Skeletal muscle satellite cell (primary cell): ENCODE measurements around the gene CTNNBIP1.

Source experiments
- H3K27me3 ChIP-seq: 2 replicates; pipeline ENCODE4 v1.7.0; 2013; ENCODE audit warnings: low read length; ENCODE audit not compliant: control insufficient read depth, insufficient read depth
- H3K36me3 ChIP-seq: 2 replicates; pipeline ENCODE4 v1.7.0; 2013; ENCODE audit warnings: mild to moderate bottlenecking, control low read depth, low read length; ENCODE audit not compliant: insufficient read depth
- H3K4me1 ChIP-seq: 2 replicates; pipeline ENCODE4 v1.7.0; 2013; ENCODE audit warnings: low read length; ENCODE audit not compliant: control insufficient read depth, insufficient read depth
- H3K4me2 ChIP-seq: 2 replicates; pipeline ENCODE4 v1.7.0; 2013; ENCODE audit warnings: mild to moderate bottlenecking, low read length
- H3K4me3 ChIP-seq: 2 replicates; pipeline ENCODE4 v1.7.0; 2013; ENCODE audit warnings: low read length
- H3K9ac ChIP-seq: 2 replicates; pipeline ENCODE4 v1.7.0; 2013; ENCODE audit warnings: mild to moderate bottlenecking, low read depth, low read length, moderate library complexity
- H3K9me3 ChIP-seq: replicated peaks from 2 replicates; pipeline ENCODE4 v1.7.0; 2013; ENCODE audit warnings: mild to moderate bottlenecking, control low read depth, low read length

Gene CTNNBIP1

GRCh38 chr1:9886092-9886742 lies 23.9 kb downstream of the CTNNBIP1 start:
- Histone ChIP-seq H3K4me3 (no peak overlapping the region), H3K36me3 (no peaks in the 10 kb centered on the region), H3K27me3 (no peaks in the 10 kb centered on the region), H3K9ac (no peak overlapping the region), H3K4me2 (no peak overlapping the region), H3K4me1 (peaks cover 31% of the 10 kb centered on the region), H3K9me3 (no peaks in the 10 kb centered on the region)

GRCh38 chr1:9884805-9885204 lies 25.3 kb downstream of the CTNNBIP1 start:
- Histone ChIP-seq H3K9ac (no peak overlapping the region), H3K9me3 (no peaks in the 10 kb centered on the region), H3K4me2 (no peak overlapping the region), H3K4me1 (peaks cover 17% of the 10 kb centered on the region), H3K27me3 (no peaks in the 10 kb centered on the region), H3K36me3 (no peaks in the 10 kb centered on the region), H3K4me3 (no peak overlapping the region)

- Histone ChIP-seq H3K36me3 (no peaks in the 10 kb centered on the region), H3K9ac (no peak overlapping the region), H3K4me1 (peaks cover 15% of the 10 kb centered on the region), H3K4me3 (no peak overlapping the region), H3K4me2 (no peak overlapping the region), H3K9me3 (no peaks in the 10 kb centered on the region), H3K27me3 (no peaks in the 10 kb centered on the region)
Observed at GRCh38 chr1:9883585-9884449, 26.3 kb downstream of the CTNNBIP1 start.

- Histone ChIP-seq H3K4me2 (no peak overlapping the region), H3K4me1 (peaks cover 15% of the 10 kb centered on the region), H3K9me3 (no peaks in the 10 kb centered on the region), H3K9ac (no peak overlapping the region), H3K36me3 (no peaks in the 10 kb centered on the region), H3K4me3 (no peak overlapping the region), H3K27me3 (no peaks in the 10 kb centered on the region)
Observed at GRCh38 chr1:9882945-9883303, 27.1 kb downstream of the CTNNBIP1 start.

- H3K9ac ChIP-seq = no peak overlapping the region
- no peaks in the 10 kb centered on the region for H3K9me3 ChIP-seq
- H3K36me3 ChIP-seq = no peaks in the 10 kb centered on the region
- H3K27me3 ChIP-seq = no peaks in the 10 kb centered on the region
- H3K4me2 ChIP-seq = peak overlapping the region; percentile 0
- H3K4me1 ChIP-seq = peaks cover 15% of the 10 kb centered on the region
- H3K4me3 ChIP-seq = no peak overlapping the region
Observed at GRCh38 chr1:9882296-9882944, 27.6 kb downstream of the CTNNBIP1 start.

- H3K4me2 ChIP-seq = peak overlapping the region; percentile 21
- H3K9me3 ChIP-seq = no peaks in the 10 kb centered on the region
- H3K9ac ChIP-seq = no peak overlapping the region
- no peaks in the 10 kb centered on the region for H3K27me3 ChIP-seq
- H3K36me3 ChIP-seq = no peaks in the 10 kb centered on the region
- H3K4me1 ChIP-seq = peaks cover 15% of the 10 kb centered on the region
- H3K4me3 ChIP-seq = no peak overlapping the region
Observed at GRCh38 chr1:9881838-9882249, 28.2 kb downstream of the CTNNBIP1 start.

GRCh38 chr1:9878404-9878803 lies 31.7 kb downstream of the CTNNBIP1 start:
- Histone ChIP-seq H3K9me3 (no peaks in the 10 kb centered on the region), H3K4me1 (peaks cover 18% of the 10 kb centered on the region), H3K9ac (no peak overlapping the region)

GRCh38 chr1:9877962-9878361 lies 32.1 kb downstream of the CTNNBIP1 start:
- Histone ChIP-seq H3K4me2 (no peak overlapping the region), H3K4me1 (peaks cover 21% of the 10 kb centered on the region), H3K36me3 (no peaks in the 10 kb centered on the region), H3K9ac (no peak overlapping the region), H3K27me3 (no peaks in the 10 kb centered on the region), H3K4me3 (no peak overlapping the region), H3K9me3 (no peaks in the 10 kb centered on the region)

More at GRCh38 chr1:9878404-9878803, 31.7 kb downstream of the CTNNBIP1 start:
- Histone ChIP-seq H3K4me3 (no peak overlapping the region), H3K36me3 (no peaks in the 10 kb centered on the region), H3K27me3 (no peaks in the 10 kb centered on the region), H3K4me2 (no peak overlapping the region)

GRCh38 chr1:9875636-9876000 lies 34.5 kb downstream of the CTNNBIP1 start:
- H3K9me3 ChIP-seq = no peaks in the 10 kb centered on the region
- no peak overlapping the region for H3K4me3 ChIP-seq

GRCh38 chr1:9874959-9875635 lies 35.0 kb downstream of the CTNNBIP1 start:
- Histone ChIP-seq H3K27me3 (no peaks in the 10 kb centered on the region), H3K4me1 (peaks cover 12% of the 10 kb centered on the region), H3K36me3 (no peaks in the 10 kb centered on the region), H3K9ac (no peak overlapping the region), H3K4me3 (no peak overlapping the region), H3K9me3 (no peaks in the 10 kb centered on the region), H3K4me2 (peak overlapping the region; percentile 49)

More at GRCh38 chr1:9875636-9876000, 34.5 kb downstream of the CTNNBIP1 start:
- Histone ChIP-seq H3K36me3 (no peaks in the 10 kb centered on the region), H3K4me2 (no peak overlapping the region), H3K9ac (no peak overlapping the region), H3K4me1 (peaks cover 12% of the 10 kb centered on the region), H3K27me3 (no peaks in the 10 kb centered on the region)

GRCh38 chr1:9874412-9874811 lies 35.7 kb downstream of the CTNNBIP1 start:
- H3K9ac ChIP-seq = no peak overlapping the region
- H3K4me1 ChIP-seq = peaks cover 12% of the 10 kb centered on the region
- no peak overlapping the region for H3K4me2 ChIP-seq
- H3K27me3 ChIP-seq = no peaks in the 10 kb centered on the region
- H3K36me3 ChIP-seq = no peaks in the 10 kb centered on the region
- no peaks in the 10 kb centered on the region for H3K9me3 ChIP-seq
- H3K4me3 ChIP-seq = no peak overlapping the region
